Measurements from ENCODE around the gene SSR4.

Gene SSR4

DNA sequence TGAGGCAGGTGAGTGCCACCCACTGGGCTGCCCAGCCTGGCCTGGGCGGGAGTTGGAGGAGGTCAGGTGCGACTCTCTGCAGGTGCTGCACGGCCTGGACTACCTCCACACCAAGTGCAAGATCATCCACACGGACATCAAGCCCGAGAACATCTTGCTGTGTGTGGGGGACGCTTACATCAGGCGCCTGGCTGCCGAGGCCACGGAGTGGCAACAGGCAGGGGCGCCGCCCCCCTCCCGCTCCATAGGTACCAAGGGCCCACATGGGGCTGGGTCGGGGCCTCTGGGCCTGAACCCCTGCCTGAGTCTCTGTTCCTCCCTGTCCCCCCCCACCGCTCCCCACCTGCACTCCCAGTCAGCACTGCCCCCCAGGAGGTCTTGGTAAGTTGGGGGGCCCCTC, 11.6 kb upstream of the SSR4 start:
- Histone ChIP-seq H3K4me1 (ENCODE audit: control insufficient read depth, low read length) (no peaks in the 10 kb centered on the region), H3K9me2 (replicated peaks; ENCODE audit: control insufficient read depth, low read length) (no peaks in the 10 kb centered on the region), H3K9me3 (ENCODE audit: control insufficient read depth, insufficient read depth, low read length) (no peaks in the 10 kb centered on the region), H3K79me2 (ENCODE audit: control insufficient read depth, low read length) (no peaks in the 10 kb centered on the region), H3F3A (ENCODE audit: control insufficient read depth, insufficient read depth) (no peaks in the 10 kb centered on the region), H4K20me1 (ENCODE audit: control insufficient read depth, insufficient read depth, low read depth, low read length) (no peaks in the 10 kb centered on the region), H3K36me3 (ENCODE audit: control insufficient read depth, low read length) (no peaks in the 10 kb centered on the region), H3K27ac (ENCODE audit: low read depth, low read length) (no peak overlapping the region), H3K4me3 (ENCODE audit: low read length) (no peak overlapping the region), H3K27me3 (ENCODE audit: control insufficient read depth, low read length) (no peaks in the 10 kb centered on the region), H3K4me2 (ENCODE audit: low read length) (no peak overlapping the region)
- TF ChIP-seq EZH2phosphoT487 (IDR thresholded peaks at IDR 0.05; ENCODE audit: borderline replicate concordance, low read length) = no peak
- TF ChIP-seq, protein P1, sequence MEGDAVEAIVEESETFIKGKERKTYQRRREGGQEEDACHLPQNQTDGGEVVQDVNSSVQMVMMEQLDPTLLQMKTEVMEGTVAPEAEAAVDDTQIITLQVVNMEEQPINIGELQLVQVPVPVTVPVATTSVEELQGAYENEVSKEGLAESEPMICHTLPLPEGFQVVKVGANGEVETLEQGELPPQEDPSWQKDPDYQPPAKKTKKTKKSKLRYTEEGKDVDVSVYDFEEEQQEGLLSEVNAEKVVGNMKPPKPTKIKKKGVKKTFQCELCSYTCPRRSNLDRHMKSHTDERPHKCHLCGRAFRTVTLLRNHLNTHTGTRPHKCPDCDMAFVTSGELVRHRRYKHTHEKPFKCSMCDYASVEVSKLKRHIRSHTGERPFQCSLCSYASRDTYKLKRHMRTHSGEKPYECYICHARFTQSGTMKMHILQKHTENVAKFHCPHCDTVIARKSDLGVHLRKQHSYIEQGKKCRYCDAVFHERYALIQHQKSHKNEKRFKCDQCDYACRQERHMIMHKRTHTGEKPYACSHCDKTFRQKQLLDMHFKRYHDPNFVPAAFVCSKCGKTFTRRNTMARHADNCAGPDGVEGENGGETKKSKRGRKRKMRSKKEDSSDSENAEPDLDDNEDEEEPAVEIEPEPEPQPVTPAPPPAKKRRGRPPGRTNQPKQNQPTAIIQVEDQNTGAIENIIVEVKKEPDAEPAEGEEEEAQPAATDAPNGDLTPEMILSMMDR (IDR thresholded peaks at IDR 0.05; ENCODE audit: low read depth, low read length, poor library complexity, severe bottlenecking) = no peak

- TF ChIP-seq, protein P1 (IDR thresholded peaks at IDR 0.05; ENCODE audit: low read depth, low read length, poor library complexity, severe bottlenecking) = no peak
- H3K4me1 ChIP-seq (ENCODE audit: control insufficient read depth, low read length) = no peaks in the 10 kb centered on the region
- no peaks in the 10 kb centered on the region for H3K9me3 ChIP-seq (ENCODE audit: control insufficient read depth, insufficient read depth, low read length)
- no peak overlapping the region for H3K27ac ChIP-seq (ENCODE audit: low read depth, low read length)
- no peaks in the 10 kb centered on the region for H3F3A ChIP-seq (ENCODE audit: control insufficient read depth, insufficient read depth)
- H3K4me3 ChIP-seq (ENCODE audit: low read length) = no peak overlapping the region
- no peak overlapping the region for H3K4me2 ChIP-seq (ENCODE audit: low read length)
- H3K79me2 ChIP-seq (ENCODE audit: control insufficient read depth, low read length) = no peaks in the 10 kb centered on the region
- H4K20me1 ChIP-seq (ENCODE audit: control insufficient read depth, insufficient read depth, low read depth, low read length) = no peaks in the 10 kb centered on the region
- no peaks in the 10 kb centered on the region for H3K27me3 ChIP-seq (ENCODE audit: control insufficient read depth, low read length)
- no peaks in the 10 kb centered on the region for H3K36me3 ChIP-seq (ENCODE audit: control insufficient read depth, low read length)
- no peaks in the 10 kb centered on the region for H3K9me2 ChIP-seq (replicated peaks; ENCODE audit: control insufficient read depth, low read length)
These were observed 11.0 kb upstream of the SSR4 start for GRCh38 chrX:153783378-153784013.

GRCh38 chrX:153784325-153784967, 10.0 kb upstream of the SSR4 start:
- TF ChIP-seq, protein P1 (IDR thresholded peaks at IDR 0.05; ENCODE audit: low read depth, low read length, poor library complexity, severe bottlenecking) = no peak
- TF ChIP-seq EZH2phosphoT487 (IDR thresholded peaks at IDR 0.05; ENCODE audit: borderline replicate concordance, low read length) = no peak
- Histone ChIP-seq H4K20me1 (ENCODE audit: control insufficient read depth, insufficient read depth, low read depth, low read length) (no peaks in the 10 kb centered on the region), H3K27ac (ENCODE audit: low read depth, low read length) (no peak overlapping the region), H3K9me2 (replicated peaks; ENCODE audit: control insufficient read depth, low read length) (no peaks in the 10 kb centered on the region), H3K79me2 (ENCODE audit: control insufficient read depth, low read length) (no peaks in the 10 kb centered on the region), H3K27me3 (ENCODE audit: control insufficient read depth, low read length) (no peaks in the 10 kb centered on the region), H3K4me1 (ENCODE audit: control insufficient read depth, low read length) (no peaks in the 10 kb centered on the region), H3K4me2 (ENCODE audit: low read length) (no peak overlapping the region), H3K4me3 (ENCODE audit: low read length) (no peak overlapping the region), H3F3A (ENCODE audit: control insufficient read depth, insufficient read depth) (no peaks in the 10 kb centered on the region), H3K9me3 (ENCODE audit: control insufficient read depth, insufficient read depth, low read length) (no peaks in the 10 kb centered on the region), H3K36me3 (ENCODE audit: control insufficient read depth, low read length) (no peaks in the 10 kb centered on the region; the same call in 1 of the 2 replicates)

Data from DOHH2 (cell line).